AG09319 (cell line): ENCODE data around the gene VPS39.

Experiments used
- DNase-seq: peaks from one replicate; pipeline ENCODE4 v3.0.0-alpha.2; 2010; ENCODE audit warnings: low read depth; ENCODE audit errors: extremely low read depth
- CTCF ChIP-seq: IDR thresholded peaks from 2 replicates; pipeline ENCODE4 v1.5.1; 2011; ENCODE audit warnings: low read depth, mild to moderate bottlenecking, inconsistent platforms, low read length, moderate library complexity

VPS39 gene

GRCh38 chr15:42111924-42112323 is 96.2 kb downstream of the VPS39 start:
- TF ChIP-seq CTCF, result no peak
- no peak for DNase-seq

- TF ChIP-seq CTCF, result no peak
- DNase-seq, result no peak
Measured at GRCh38 chr15:42110367-42110766, 97.7 kb downstream of the VPS39 start.

- TF ChIP-seq CTCF, result no peak
- no peak for DNase-seq
Measured at GRCh38 chr15:42108806-42109205, 99.3 kb downstream of the VPS39 start.
